Measurements from ENCODE around the gene VEPH1. TPM values are rescaled to one million over a fixed set of nuclear protein-coding genes. Genes with fewer than 3 reads are reported as not detected.

VEPH1 gene
- total RNA-seq, 2 donors from 2014 or later = 15.0 to 30.0 TPM

Other genes starting within 250 kb of the VEPH1 start
- 10 to 100 TPM; 13.5 to 16.5 TPM for gene PTX3, start 66.6 kb downstream of the VEPH1 start, total RNA-seq

Data from body of pancreas (tissue), 2 donors.